Activated B cell treated with CpG ODN at 0.5 μM for 24 hours (primary cell): ENCODE measurements around the gene SLC1A5. TPM values are rescaled to one million over a fixed set of nuclear protein-coding genes. Genes with fewer than 3 reads are reported as not detected.
A peak's percentile ranks its signal among the peaks of the same experiment; 100 is the strongest.
"Not testable (repeated sequence)": the region's sequence is repeated elsewhere in the genome, so short reads cannot be mapped to it uniquely, and the experiment has no call there.

ENCODE experiments used
- ATAC-seq: fragments of 200-7000 bp; cut with Tn5 transposase; one replicate; pipeline ENCODE4 v1.10.0; 2021; ENCODE audit warnings: low read depth, mild to moderate bottlenecking, moderate library complexity
- CTCF ChIA-PET: fragments of 350-600 bp; sonication (Branson Sonifier 250); formaldehyde crosslinking; loops from one replicate; lab custom pipeline; 2021; ENCODE audit warnings: antibody characterized with exemption; lab: Charles Lee
- POLR2A ChIA-PET: fragments of 350-600 bp; sonication (Branson Sonifier 250); formaldehyde crosslinking; loops from one replicate; lab custom pipeline; 2021; ENCODE audit warnings: antibody characterized with exemption; lab: Charles Lee
- DNase-seq: peaks from one replicate; pipeline ENCODE4 v3.0.0; 2022
- H3K27ac Mint-ChIP-seq: one replicate; pipeline ENCODE4 v1.8.0; 2020; ENCODE audit warnings: mixed read lengths
- H3K27me3 Mint-ChIP-seq: one replicate; pipeline ENCODE4 v1.8.0; 2021; ENCODE audit warnings: mixed read lengths
- H3K36me3 Mint-ChIP-seq: one replicate; pipeline ENCODE4 v1.8.0; 2021; ENCODE audit warnings: low read depth, mixed read lengths
- H3K4me1 Mint-ChIP-seq: one replicate; pipeline ENCODE4 v1.8.0; 2021; ENCODE audit warnings: mixed read lengths
- H3K4me3 Mint-ChIP-seq: one replicate; pipeline ENCODE4 v1.8.0; 2020; ENCODE audit warnings: mild to moderate bottlenecking, mixed read lengths
- H3K9me3 Mint-ChIP-seq: one replicate; pipeline ENCODE4 v1.8.0; 2020; ENCODE audit warnings: mixed read lengths
- intact Hi-C: fragments of 100-400 bp; cut with micrococcal nuclease; formaldehyde crosslinking; loops from one replicate; pipeline ENCODE4 v1.15.1; 2024
- total RNA-seq: library from RNA; stranded (reverse); gene quantifications from 2 replicates; pipeline ENCODE4 v1.2.3, GENCODE V29; 2022
- TF ChIP-seq, protein P1 (sequence below): fragments of 200-600 bp; IDR thresholded peaks from one replicate; pipeline ENCODE4 v1.8.0; 2022; ENCODE audit warnings: antibody characterized with exemption, mild to moderate bottlenecking

The SLC1A5 gene
- total RNA-seq, 1 donor from 2014 or later, result 77.9 TPM

DNA sequence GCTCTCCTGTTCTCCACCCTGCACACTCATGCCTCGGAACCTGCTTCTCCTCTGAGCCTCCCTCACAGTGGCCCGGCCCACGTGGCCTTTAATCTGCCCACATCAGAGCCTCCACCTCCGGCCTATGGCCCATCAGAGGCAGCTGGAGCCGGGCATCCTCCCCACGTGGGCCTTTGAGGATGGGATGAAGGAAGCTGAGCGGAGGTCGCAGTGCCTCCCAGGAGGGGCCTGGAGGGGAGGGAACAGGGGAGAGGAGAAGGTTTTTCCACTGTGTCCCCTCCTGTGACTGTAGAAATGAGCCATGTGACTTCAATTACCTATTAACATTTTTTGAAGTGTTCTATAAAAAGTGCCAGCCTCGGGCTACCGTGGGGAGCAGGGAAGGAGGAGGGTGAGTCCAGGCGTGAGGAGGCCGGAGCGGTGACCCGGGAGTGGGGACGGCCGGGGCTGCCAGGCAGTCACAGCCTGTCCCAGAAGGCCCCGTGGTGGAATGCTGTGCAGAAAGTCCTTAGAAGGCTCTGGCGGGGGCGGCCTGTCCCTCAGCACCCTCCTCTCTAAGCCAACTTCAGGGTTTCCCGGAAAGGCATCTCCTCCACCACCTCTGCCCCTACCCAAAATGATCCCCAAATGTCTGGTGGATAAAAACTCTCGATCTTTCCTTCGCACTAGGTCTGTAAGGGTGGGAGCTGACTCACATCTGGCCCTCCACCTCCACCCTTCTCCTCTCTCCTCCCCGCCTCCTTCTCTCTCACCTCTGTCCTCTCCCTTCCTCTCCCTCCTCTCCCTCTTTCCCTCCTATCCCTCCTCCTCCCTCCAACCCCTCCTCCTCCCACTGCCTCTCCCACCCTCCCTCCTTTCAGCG lies 24.8 kb upstream of the SLC1A5 start:
- no peak for ATAC-seq
- CTCF ChIA-PET, result no interaction called here

DNA sequence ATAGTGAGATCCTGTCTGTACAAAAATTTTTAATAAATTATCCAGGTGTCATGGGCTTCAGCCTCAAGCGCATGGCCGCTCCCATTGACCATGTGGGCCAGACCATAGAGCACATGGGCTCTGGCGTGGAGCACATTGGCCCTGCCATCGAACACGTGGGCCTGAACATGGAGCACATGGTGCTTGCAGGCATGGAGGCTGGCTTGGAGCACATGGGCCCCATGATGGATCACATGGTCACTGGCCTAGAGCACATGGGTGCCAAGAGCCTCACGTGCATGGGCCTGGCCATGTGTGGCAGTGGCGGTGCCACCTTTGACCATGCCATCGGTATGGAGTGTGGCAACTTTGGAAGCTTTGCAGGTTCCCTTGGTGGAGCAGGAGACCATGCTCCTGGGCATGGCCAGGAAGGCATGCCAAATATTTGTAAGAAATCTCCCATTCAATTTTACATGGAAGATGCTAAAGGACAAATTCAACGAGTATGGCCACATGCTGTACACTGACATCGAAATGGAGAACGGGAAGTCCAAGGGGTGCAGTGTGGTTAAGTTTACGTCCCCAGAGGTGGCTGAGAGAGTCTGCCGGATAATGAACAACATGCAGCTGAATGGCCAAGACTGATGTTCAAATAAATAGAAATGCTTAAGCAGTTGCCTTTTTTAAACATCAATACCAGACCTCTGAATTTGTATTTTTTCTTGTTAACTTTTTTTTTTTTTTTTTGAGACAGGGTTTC lies 21.3 kb upstream of the SLC1A5 start:
- Mint-ChIP-seq H3K4me1 (peaks cover 4% of the 10 kb centered on the region), H3K9me3 (no peaks in the 10 kb centered on the region), H3K36me3 (no peaks in the 10 kb centered on the region), H3K4me3 (no peak overlapping the region), H3K27me3 (no peaks in the 10 kb centered on the region), H3K27ac (no peak overlapping the region)
- TF ChIP-seq, protein P1, sequence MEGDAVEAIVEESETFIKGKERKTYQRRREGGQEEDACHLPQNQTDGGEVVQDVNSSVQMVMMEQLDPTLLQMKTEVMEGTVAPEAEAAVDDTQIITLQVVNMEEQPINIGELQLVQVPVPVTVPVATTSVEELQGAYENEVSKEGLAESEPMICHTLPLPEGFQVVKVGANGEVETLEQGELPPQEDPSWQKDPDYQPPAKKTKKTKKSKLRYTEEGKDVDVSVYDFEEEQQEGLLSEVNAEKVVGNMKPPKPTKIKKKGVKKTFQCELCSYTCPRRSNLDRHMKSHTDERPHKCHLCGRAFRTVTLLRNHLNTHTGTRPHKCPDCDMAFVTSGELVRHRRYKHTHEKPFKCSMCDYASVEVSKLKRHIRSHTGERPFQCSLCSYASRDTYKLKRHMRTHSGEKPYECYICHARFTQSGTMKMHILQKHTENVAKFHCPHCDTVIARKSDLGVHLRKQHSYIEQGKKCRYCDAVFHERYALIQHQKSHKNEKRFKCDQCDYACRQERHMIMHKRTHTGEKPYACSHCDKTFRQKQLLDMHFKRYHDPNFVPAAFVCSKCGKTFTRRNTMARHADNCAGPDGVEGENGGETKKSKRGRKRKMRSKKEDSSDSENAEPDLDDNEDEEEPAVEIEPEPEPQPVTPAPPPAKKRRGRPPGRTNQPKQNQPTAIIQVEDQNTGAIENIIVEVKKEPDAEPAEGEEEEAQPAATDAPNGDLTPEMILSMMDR, result no peak
- DNase-seq (no peak), ATAC-seq (peak; percentile 62)
- ChIA-PET POLR2A (interaction anchor here (0.7 to 4.2 kb wide), 4 partner anchors 12 to 695 kb away, joined by 4 to 15 read pairs (median 6); partner anchors contain the start of gene SLC1A5), CTCF (no interaction called here)
- intact Hi-C loops, result no loop called here

More for the DNA sequence above, 24.8 kb upstream of the SLC1A5 start:
- intact Hi-C loops, result no loop called here
- POLR2A ChIA-PET, result interaction anchor here (0.7 to 4.2 kb wide), 2 partner anchors 8 to 374 kb away, joined by 3 to 15 read pairs; no protein-coding TSS in a partner anchor
- no peaks in the 10 kb centered on the region for H3K36me3 Mint-ChIP-seq
- DNase-seq, result no peak
- H3K27ac Mint-ChIP-seq, result no peak overlapping the region
- no peaks in the 10 kb centered on the region for H3K27me3 Mint-ChIP-seq
- no peak overlapping the region for H3K4me3 Mint-ChIP-seq
- no peaks in the 10 kb centered on the region for H3K9me3 Mint-ChIP-seq
- peaks cover 4% of the 10 kb centered on the region for H3K4me1 Mint-ChIP-seq
- TF ChIP-seq, protein P1, result no peak

DNA sequence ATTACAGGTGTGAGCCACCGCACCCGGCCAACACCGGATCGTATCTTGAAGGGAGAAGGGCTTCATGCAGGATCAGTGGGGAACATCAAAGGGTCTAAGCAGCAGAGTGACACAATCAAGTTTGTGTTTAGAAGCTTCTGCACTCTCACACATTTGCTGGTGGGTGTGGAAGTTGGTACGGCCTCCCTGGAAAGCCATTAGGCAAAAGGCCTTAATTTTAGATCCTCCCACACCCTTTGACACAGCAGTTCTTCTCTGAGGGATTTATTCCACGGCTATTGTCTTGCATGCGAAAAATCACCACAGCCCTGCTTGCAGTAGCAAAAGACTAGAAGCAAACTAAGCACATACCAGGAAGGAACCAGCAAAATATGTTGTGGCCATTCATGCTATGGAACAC lies 18.3 kb upstream of the SLC1A5 start:
- TF ChIP-seq, protein P1, result no peak
- no peaks in the 10 kb centered on the region for H3K9me3 Mint-ChIP-seq
- ATAC-seq (no peak), DNase-seq (no peak)
- intact Hi-C loops, result no loop called here
- no peak overlapping the region for H3K27ac Mint-ChIP-seq
- peaks cover 4% of the 10 kb centered on the region for H3K4me1 Mint-ChIP-seq
- no peaks in the 10 kb centered on the region for H3K27me3 Mint-ChIP-seq
- POLR2A ChIA-PET, result no interaction called here
- H3K36me3 Mint-ChIP-seq, result no peaks in the 10 kb centered on the region
- H3K4me3 Mint-ChIP-seq, result no peak overlapping the region
- CTCF ChIA-PET, result no interaction called here

DNA sequence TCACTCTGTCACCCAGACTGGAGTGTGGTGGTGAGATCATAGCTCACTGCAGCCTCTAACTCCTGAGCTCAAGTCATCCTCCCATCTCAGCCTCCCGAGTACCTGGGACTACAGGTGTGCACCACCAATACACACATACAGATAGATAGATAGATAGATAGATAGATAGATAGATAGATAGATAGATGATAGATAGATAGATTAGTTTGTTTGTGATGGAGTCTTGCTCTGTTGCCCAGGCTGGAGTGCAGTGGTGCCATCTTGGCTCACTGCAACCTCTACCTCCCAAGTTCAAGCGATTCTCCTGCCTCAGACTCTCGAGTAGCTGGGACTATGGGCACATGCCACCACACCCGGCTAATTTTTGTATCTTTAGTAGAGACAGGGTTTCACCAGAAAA lies 16.0 kb upstream of the SLC1A5 start:
- POLR2A ChIA-PET, result interaction anchor here (1.1 kb wide), 1 partner anchor 9 kb away, joined by 3 read pairs; no protein-coding TSS in a partner anchor
- CTCF ChIA-PET, H3K9me3 Mint-ChIP-seq, H3K27me3 Mint-ChIP-seq, H3K4me1 Mint-ChIP-seq, H3K4me3 Mint-ChIP-seq, intact Hi-C loops, DNase-seq, H3K36me3 Mint-ChIP-seq, ATAC-seq, H3K27ac Mint-ChIP-seq: not testable (repeated sequence)

DNA sequence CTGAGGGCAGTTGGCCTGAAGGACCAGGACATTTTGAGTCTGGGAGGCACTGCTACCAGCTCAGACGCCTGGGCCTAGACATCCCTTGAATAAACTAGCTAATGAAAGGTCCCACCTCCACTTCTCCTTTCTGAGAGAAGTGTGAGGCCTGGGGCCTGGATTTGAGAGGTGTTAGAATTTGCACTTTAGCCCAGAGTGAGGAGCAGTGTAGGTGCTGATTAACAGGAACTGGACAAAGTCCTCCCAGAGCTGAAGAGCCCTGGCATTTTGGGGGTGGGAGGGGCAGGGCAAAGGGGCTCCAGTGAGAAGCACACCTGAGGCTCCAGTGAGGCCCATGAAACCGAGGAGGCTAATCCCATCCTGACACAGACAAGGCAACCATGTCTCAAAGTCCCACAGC lies 15.2 kb upstream of the SLC1A5 start:
- intact Hi-C loops, result no loop called here
- ATAC-seq, result no peak
- TF ChIP-seq, protein P1, result no peak
- ChIA-PET CTCF (no interaction called here), POLR2A (interaction anchor here (0.8 to 1.0 kb wide), 2 partner anchors 15 to 21 kb away, joined by 3 to 5 read pairs; partner anchors contain the start of gene SLC1A5)
- Mint-ChIP-seq H3K36me3 (no peaks in the 10 kb centered on the region), H3K27ac (no peak overlapping the region), H3K4me1 (no peaks in the 10 kb centered on the region), H3K9me3 (no peaks in the 10 kb centered on the region), H3K27me3 (no peaks in the 10 kb centered on the region), H3K4me3 (no peak overlapping the region)
- no peak for DNase-seq
